Medulla oblongata (tissue), 1 donor: Measurements from ENCODE around the gene SOX6.

Experiments
- DNase-seq: peaks from one replicate; pipeline ENCODE4 v3.0.0-alpha.2; 2015; ENCODE audit errors: extremely low spot score

The SOX6 gene

DNA sequence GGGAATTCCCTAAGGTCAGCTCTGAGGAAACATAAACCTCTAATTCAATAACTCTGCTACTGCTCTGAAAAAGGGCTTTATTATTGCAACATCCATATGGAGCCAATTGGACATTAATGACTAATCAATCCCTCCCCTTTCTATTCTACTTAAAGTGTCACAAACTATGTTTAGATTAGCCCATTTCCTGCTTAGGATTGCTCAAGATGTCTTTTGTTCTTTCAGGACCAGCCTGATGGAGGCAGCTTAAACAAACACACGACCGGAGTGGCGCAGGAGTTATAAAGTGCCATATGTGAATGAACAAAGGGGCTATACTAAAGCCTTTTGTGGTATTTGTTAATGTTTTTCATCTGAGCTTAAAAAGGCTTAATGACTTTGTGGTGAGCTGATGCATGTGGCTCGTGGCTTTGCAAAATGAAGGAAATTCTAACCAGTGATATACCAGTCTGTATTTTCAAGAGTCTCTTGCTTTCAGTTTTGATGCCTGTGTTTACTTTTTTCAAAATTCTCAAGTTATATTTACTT, 354.4 kb downstream of the SOX6 start:
- no peak for DNase-seq

DNA sequence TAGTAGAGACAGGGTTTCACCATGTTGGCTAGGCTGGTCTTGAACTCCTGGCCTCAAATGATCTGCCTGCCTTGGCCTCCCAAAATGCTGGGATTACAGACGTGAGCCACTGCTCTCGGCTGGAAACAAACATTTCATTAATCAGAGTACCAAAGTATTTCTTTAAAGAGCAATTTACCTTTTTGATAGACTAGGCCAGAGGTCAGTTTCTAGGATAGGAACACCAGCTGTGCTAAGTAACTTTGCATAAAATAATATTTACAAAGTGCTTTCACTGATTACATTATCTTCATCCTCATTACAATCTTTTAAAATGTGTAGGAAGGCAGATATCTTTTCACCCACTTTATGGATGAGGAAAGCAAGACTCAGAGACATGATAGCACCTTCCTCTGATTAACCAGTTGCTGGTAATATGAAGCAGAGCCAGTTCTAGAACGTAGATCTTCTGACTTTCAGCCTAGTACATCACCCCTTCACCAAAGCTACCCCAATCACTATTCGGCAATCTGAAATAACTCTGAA, 355.2 kb downstream of the SOX6 start:
- DNase-seq: no peak

DNA sequence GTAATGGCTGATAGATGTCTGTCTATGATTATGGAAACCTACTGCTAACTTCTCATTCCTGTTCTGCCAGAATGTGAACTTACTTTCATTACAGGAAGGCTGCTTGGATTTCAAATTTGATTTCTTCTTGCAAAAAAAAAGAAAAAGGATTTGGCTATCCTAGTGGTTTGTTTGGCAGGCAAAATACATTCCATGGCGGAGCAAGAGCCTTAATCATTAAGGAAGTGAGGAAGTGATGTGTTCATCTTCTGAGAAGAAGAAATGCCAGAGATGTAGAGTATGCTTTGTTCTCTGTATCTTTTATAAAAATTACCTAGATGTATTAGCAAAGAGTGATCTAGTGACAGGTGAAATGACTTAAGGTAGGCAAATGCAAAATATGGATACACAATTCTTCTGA, 356.3 kb downstream of the SOX6 start:
- DNase-seq: no peak

DNA sequence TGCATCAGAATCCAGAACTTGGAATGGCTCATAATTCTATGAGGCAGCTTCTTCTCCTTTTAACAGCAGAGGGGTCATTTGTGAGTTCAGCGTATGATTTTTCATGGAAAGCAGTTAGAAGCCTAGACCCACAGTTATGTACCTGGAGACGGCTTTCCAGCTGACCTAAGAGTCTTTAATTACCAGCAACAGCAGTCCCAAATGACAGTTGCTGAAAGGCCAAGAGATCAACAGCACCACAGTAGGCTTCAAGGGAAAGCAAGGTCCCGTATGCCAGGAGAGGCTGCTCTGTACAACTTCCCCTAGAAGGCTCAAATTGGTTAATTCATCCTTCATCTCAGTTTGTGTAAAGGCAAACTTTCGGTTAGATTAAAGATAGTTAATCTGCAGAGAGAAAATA, 363.0 kb downstream of the SOX6 start:
- no peak for DNase-seq

DNA sequence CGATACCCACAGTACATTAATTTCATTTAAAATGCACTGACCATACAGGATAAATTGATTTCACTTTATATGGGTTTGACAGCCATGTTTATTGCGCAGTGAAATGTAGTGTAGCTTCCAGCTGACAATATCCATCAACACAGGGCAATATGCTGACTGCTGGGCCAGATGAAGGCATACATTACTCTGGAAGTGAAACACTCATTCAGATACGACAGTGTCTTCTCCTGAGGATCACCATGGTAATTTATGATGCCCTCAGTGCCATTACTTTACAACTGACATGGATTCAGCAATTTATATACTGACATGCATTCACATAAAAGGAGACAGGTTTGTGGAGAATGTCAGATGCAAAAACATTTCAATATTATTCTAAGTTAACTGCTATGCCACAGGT, 365.1 kb downstream of the SOX6 start:
- no peak for DNase-seq

DNA sequence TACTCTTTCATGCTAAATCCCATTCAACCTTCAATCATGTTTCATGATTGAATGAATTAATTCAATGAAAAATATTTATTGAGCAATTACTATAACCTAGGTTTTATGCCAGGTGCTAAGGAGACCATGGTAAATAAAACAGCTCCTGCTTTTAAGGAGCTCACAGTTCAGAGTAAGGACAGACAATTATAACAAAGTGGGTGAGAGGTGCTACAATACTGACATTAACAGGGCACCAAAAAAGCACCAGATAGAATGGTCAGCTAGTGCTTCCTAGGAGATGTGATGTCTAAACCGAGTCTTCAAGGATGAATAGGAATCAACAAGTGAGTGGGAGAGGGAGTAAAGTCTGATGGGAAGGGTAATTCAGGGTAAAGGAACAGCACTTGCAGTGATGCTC, 366.7 kb downstream of the SOX6 start:
- no peak for DNase-seq

DNA sequence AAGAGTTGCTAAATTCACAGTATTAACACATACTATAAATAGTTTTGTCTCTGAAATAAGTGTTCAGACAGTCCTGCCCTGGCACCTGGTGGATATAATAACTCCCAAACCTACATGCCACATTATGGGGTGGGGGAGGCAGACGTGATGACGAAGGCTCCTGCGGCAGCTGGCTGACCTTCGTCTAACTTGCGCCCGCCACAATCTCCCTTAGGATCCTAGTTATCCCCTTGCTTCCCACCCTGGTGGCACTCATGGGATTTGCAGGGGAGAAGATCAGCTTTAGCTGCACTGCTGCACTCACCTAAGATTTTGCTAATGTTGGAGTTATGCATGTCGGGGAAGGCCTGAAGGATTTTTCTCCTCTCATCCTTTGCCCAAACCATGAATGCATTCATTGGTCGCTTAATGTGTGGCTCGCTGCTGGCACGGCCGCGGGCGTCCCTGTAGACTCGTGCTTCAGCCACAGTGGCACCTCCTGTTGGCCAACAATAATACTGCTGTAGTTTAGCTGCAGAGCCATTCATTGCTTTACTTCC, 367.6 kb downstream of the SOX6 start:
- no peak for DNase-seq

DNA sequence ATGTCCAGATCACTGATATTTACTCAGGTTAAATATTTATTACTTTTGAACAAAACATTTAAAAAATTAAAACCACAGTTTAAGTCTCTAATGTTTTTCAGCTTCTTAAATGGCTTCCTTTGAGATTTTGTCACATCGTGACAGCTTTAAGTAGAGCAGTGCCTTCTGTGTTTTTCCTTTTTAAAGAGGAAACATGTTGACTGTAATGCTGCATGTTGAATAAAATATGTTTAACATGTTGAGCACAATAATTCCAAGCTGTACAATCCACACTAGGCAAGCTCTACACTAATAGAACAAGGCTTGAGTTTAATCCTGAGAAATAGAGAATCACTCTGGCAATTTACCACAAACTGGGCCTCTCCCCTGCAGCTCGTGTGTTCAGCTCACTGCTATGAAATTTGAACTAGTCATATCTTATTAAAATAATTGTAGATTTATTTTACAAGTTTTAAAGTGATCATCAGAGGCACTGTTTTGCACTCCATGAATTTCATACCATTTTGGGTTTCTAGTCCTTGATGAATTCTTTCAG, 368.3 kb downstream of the SOX6 start:
- no peak for DNase-seq

DNA sequence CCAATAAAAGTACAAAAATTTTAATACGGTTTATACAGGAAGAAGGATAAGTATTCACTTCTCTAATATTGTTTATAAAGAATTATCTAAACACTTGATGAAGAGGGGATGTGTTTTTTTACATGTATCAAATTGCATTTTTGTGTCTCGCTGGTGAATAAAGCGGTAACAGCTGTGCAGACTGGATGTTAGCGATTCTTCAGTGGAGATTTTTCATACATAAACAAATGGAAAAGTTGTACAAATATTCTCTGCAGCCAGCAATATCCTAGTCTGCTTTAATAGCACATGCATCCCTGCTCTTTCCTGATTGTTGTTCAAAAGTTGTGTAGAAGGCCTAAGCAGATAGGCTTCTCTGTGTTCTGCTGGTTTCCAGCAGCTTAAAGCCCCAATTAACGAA, 369.3 kb downstream of the SOX6 start:
- DNase-seq: no peak

DNA sequence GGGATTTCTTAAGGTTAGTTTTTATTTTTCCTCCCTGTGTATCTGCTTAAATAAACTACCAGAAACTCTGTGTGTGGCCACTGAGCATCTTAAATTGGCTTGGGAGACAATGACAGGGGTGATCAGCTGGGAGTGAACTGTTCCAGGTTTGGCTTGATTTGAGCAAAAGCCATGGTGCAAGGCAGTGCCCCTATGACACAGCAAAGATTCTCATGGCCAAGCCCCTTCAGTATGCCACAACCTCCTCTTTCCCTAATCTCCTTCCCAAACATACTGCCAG, 370.5 kb downstream of the SOX6 start:
- DNase-seq: no peak

DNA sequence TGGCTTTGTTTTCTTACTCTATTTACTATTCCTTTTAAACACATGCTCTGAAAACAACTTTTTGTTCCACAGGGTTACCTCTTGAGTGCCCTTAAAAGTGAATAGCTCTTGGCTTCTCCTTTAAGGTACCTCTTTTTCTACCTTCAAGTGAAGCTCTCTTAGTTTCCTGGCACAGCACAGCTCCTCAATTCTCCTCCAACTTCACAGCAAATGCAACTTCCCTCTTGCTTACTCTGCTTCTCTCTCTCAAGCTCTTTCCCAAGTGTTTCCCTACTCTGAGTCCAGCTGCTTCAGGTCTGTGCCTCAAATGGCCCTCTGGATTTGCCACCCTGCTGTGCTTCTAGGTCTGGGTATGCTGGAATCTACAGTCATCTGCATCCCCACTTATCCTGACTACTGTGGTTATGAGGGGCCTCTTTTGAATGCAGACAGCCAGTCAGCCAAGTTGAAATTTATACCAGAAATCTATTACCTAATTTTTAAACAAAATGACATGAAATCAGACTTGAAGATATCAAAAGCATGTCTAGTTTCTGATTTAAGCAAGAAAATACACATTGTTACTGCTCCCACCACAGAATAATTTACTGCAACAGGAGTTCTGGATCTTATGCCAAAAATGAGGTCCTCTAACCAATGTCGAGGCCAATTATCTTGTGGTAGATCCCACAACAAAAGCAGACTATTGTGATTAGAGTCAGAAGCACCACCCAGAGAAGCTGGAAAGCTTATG, 371.1 kb downstream of the SOX6 start:
- DNase-seq: no peak

DNA sequence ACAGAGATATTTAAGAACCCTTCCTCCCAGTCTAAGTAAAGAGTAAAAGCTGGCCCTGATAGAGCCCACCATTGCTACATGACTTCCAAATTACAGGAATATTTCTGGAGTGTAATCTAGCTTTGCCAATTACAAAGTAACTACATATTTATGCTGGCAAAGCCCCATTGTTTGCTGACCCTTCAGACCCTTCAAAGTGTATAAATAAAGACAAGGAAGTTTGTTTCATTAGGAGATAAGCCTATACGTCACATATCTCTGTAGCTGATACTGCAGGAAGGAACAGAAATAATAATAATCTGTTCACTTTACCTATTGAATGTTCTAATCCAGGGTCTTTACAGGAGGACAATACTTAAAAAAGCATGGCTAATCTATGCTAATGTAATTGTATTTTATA, 375.1 kb downstream of the SOX6 start:
- no peak for DNase-seq

DNA sequence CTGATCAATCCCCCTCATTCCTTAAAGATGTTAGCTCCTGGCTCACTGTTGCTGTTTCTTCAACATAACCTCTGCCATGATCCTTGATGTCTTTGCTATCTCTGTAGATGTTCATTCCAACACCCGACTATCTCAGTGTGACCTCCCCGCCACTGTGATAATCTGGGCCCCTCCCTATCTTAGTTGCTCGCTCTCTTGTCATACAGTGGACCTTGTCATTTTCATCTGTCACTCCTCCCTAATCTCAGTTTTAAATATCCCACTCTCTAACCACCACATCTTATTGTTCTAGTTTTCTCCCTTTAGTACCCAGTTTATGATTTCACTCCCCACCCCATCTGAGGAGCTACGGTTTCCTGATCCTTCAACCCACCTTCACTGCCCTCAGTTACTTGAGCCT, 379.2 kb downstream of the SOX6 start:
- no peak for DNase-seq

DNA sequence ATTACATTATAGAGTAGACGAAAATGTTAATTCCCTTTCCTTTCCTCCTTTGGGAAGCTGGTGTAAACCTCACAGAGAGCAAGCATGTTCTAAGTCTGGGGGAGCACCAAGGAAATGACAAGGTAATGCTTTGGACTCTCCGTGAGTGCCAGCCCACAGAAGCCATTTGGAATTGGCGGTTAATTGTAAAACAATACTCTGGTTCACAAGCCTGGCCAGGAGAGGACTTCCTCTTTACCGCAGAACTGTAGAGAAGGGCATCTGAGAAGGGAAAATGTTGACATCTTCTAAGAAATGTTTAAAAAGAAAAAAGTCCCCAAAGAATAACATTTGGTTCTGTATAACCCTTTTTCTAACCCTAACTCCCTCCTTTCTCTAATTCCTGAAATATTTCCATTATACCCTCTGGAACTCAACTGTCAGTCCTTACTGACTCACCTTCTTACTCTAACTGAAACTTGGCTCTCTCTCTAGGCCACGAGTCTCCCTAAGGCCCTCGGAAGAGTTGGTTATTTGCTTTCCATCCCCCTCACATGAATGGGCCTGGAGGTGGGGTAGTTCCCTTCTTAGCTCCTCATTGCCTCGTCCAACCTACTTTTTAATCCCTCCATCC, 379.8 kb downstream of the SOX6 start:
- no peak for DNase-seq

DNA sequence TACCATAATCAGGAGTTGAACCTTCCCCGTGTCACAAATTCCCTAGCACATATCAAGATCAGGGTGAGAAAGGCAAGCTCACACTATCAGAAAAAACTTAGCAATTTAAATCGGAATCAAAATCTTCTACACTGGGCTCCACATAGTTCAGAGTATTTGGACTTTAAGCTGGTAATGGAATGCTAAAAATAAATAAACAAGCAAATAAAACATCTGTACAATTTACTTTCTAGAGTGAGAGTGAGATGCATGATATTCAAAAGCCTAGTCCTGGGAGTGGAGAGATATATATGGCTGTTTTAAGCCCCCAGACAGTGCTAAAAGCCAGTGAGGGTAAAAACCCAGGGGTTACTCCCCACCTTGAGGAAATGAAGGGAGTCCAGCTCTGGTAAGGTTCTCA, 380.6 kb downstream of the SOX6 start:
- DNase-seq: no peak

DNA sequence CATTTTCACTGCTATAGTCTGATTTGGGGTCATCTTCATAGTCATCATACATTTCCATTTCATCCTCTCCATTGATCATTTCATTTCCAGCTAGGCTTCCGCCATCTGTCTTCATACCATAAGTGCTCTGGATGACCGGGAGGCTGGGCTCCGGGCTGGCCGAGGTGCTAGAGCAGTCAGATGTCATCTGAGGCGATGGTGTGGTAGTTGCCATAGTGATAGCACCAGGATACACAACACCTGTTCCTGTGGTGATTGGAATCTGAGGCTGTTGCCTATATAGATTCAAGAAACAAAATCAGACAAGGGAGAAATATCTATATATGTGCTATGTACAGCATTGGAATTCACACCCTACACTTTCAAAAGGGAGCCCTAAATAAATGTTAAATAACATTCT, 383.5 kb downstream of the SOX6 start:
- DNase-seq: no peak

DNA sequence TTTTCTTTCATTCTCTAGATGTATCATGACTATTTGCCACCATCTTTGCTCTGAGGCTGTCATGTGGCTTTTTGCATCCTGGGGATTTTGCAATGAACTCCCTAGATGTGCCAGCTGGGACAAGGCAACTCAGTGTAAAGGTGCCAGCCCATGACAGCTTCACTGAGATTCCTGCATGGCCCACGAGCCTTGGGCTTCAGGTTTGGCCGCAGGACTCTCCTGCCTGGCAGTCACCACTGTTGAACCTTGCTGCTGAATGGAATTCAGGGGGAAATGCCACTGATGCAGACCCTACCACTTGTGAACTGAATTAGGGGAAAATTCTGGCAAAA, 385.2 kb downstream of the SOX6 start:
- no peak for DNase-seq

DNA sequence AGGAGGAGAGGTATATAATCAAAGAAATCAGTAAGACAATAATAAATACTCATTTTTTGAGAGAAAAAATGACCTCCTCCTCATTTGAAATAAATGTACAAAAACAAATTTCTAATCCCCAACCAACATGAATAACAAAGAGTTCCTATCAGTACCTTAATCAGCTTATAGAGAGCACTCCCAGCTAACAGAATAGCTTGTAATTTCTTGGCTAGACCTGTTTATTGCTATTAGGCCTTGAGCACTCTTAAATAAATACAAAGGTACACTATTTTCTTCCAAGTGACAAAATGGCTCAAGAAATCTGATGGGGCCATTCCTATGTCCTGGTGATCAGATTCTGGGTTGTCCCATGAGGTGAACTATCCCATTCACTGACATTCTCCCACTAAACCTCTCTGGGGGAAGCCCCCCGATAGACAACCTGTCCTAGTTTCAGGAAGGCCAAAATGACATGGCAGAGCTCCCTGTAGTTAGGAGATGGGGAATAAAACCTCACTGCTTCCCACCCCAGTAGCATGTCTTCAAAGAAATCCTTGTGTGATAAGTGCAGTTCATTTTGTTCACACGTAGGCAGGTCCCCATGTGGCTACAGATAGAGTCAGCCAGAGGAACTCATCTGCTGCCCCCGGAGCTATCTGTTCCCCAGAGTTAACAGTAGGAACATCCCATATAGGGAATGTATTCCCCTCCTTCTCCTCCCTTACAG, 385.7 kb downstream of the SOX6 start:
- no peak for DNase-seq

DNA sequence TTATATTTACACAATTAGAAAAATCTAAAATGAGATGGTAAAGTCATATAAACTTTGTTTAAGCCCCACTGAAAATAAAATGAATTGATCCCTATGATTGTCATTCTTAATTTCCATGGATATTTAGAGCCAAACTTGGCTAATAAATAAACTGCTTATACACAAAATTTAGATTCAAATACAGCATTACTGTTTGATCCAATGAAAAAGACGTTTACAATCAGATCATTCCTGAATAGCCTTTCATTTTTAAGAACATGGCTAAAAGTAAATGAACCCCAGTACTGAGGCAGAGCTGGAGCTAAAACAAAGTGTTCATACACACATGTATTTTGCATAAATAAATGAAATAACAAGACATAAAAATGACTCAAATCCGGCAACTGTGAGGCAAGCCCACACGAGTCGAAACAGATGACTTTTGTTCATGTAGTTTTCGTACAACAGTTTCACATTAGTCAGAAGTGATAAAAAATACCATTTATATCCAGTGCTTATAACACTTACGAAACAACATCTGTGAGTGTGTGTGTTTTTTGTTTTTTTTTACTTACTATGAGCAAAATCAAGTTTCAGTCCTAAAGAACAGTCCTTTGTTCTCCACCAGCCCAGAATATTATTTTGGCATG, 386.5 kb downstream of the SOX6 start:
- peak; percentile 8 for DNase-seq

DNA sequence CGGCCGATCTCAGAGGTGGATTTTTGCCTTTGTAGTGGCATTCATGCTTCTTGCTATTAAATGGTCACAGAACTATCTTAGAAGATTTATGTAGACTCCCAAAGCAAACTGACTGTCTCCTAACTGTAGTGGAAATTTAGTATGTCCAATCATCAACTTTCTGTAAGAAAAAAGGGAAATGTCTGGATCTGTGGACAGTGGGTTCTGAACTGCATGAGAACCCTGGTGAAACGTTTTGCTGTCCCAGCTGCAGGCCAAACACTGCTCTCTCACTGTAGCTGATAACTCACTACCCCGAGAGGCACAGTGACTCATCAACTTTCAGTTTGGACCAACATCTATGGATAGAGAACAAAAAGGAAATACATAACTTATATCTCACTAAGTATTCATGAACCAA, 387.1 kb downstream of the SOX6 start:
- peak; percentile 84 for DNase-seq

DNA sequence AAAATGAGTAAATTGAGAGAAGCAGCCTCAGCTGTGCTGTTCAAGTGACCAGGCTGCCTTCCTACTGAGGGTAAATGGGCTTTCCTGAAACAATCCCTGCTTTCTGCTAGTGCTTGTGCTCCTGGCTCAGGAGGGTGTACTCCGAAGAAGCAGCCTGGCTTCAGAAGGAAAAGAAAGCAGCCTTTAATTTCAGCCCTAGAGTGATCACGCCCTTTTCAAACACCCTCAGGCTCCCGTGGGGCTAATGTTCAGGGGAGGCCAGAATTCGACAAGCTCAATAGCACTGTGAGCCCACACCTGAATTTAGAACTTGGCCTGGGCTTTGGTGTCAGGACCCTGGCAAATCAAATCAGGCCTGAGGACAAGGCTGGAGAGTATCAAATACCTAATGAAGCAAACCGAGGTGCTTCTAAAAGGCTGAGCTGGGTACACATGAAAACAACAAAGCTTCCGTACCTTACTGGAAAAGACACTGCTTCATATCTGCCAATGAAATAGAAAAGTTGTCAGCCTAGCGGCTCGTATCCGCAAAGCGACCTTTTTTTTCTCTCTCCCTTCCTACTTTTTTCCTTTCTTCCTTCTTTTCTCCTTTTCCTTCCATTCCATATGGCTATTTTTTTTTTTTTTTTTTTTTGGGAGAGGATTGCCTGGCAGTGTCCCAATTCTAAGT, 387.8 kb downstream of the SOX6 start:
- peak; percentile 42 for DNase-seq

DNA sequence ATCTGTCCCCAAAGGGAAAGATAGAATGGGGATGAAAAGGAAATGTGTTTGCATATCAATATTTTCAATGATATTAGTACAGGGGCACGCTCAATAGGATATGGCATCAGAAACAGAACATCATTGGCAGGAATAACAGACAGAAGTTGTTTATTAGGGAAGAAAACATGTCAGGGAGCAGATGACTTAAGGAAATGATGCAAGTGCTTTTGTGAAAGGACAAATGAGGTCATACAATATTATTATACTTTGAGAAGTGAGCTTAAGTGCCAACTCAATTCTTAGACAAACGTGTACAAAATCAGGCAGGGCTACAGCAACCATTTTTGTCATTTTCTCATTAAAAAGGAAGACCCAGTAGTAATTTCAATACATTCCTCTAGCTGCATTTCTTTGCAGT, 388.4 kb downstream of the SOX6 start:
- DNase-seq: peak; percentile 12
